Bronchial epithelial cell (primary cell): Measurements from ENCODE around the gene TK1. TPM values are rescaled to one million over a fixed set of nuclear protein-coding genes. Genes with fewer than 3 reads are reported as not detected.

Experiments used
- DNase-seq: peaks from one replicate; pipeline ENCODE4 v3.0.0-alpha.2; 2010; ENCODE audit warnings: low read depth
- FAIRE-seq: peaks from 2 replicates; lab custom pipeline; 2011; peaks lifted over from hg19 to GRCh38; lab: Jason Lieb, UNC
- H3K27me3 ChIP-seq: 2 replicates; pipeline ENCODE4 v1.5.1; 2011; ENCODE audit warnings: low read length; ENCODE audit not compliant: control insufficient read depth, insufficient read depth
- H3K36me3 ChIP-seq: 2 replicates; pipeline ENCODE4 v1.5.1; 2011; ENCODE audit warnings: low read length; ENCODE audit not compliant: control insufficient read depth, insufficient read depth
- H3K4me3 ChIP-seq: 2 replicates; pipeline ENCODE4 v1.5.1; 2011; ENCODE audit warnings: mild to moderate bottlenecking, low read depth, low read length, control low read depth
- total RNA-seq: library from RNA; depleted of rRNA; stranded (reverse); fragments of >200 nt; gene quantifications from 2 replicates; pipeline ENCODE4 v1.2.1, GENCODE V29; 2014
- TF ChIP-seq, protein P1 (sequence below): IDR thresholded peaks from 2 replicates; pipeline ENCODE4 v1.5.1; 2011; ENCODE audit warnings: mild to moderate bottlenecking, moderate library complexity, low read length, control low read depth, inconsistent platforms; ENCODE audit not compliant: insufficient read depth, severe bottlenecking

TK1 gene
- total RNA-seq, 1 donor from 2014 or later, result 0.79 TPM

DNA sequence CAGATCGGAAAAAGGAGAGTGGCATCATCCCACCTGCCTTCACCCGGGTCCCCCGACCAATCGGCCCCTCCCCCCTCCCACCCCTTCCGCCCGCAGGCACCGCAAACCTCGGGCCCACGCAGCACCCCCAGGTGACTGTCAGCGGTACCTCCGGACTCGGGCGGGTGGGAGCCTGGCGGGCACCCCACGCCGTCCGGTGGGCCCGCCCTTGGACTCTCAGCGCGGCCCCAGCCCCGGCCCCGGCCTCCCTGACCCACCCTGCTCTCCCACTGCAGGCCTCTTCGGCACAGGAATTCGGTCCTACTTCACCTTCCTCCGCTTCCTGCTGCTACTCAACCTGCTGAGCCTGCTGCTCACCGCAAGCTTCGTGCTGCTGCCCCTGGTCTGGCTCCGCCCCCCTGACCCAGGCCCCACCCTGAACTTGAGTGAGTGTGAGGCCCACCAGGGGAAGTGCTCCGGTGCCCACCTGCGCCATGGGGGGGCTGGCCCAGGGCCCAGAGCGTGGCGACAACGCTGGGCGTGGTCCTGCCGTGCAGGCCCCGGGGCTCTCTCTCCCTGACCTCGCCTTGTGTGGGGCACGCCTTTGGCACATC, 54.7 kb downstream of the TK1 start:
- no peak for FAIRE-seq
- TF ChIP-seq, protein P1, sequence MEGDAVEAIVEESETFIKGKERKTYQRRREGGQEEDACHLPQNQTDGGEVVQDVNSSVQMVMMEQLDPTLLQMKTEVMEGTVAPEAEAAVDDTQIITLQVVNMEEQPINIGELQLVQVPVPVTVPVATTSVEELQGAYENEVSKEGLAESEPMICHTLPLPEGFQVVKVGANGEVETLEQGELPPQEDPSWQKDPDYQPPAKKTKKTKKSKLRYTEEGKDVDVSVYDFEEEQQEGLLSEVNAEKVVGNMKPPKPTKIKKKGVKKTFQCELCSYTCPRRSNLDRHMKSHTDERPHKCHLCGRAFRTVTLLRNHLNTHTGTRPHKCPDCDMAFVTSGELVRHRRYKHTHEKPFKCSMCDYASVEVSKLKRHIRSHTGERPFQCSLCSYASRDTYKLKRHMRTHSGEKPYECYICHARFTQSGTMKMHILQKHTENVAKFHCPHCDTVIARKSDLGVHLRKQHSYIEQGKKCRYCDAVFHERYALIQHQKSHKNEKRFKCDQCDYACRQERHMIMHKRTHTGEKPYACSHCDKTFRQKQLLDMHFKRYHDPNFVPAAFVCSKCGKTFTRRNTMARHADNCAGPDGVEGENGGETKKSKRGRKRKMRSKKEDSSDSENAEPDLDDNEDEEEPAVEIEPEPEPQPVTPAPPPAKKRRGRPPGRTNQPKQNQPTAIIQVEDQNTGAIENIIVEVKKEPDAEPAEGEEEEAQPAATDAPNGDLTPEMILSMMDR, result no peak
- no peaks in the 10 kb centered on the region for H3K27me3 ChIP-seq
- no peak for DNase-seq
- no peaks in the 10 kb centered on the region for H3K36me3 ChIP-seq
- peak overlapping the region; percentile 38 for H3K4me3 ChIP-seq

DNA sequence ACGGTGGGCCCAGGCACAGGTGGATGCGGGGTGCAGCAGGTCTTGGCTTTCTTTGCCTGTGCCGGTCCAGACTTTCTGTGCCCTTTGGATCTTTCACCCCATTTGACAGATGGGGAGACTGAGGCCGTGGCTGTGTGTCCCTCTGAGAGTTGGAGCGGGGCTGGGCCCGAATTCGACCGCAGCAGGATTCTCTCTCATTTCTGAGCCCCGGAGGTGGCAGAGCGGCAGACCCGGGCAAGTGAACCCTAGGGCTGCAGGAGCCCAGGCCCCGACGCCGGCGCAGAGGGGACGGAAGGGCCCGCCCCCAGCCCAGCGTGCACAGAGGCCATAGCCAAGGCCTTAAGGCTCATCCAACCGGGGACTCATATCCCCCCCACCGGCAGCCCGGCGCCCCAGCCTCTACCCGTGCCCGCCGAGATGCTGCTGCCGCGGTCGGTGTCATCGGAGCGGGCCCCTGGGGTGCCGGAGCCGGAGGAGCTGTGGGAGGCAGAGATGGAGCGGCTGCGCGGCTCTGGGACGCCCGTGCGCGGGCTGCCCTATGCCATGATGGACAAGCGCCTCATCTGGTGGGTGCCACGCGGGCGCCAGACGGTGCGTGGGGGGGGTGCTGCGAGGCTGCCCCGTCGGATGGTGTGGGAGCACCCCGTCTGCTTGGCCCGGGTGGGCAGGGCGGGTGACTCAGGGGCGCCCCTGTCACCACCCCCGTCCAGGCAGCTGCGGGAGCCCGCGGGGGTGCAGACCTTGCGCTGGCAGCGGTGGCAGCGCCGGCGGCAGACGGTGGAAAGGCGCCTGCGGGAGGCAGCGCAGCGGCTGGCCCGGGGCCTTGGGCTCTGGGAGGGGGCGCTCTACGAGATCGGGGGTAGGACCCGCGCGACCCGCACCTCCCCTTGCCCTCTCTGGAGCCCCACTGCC, 55.4 kb downstream of the TK1 start:
- no peaks in the 10 kb centered on the region for H3K27me3 ChIP-seq
- TF ChIP-seq, protein P1, result peak; percentile 0
- FAIRE-seq, result no peak

DNA sequence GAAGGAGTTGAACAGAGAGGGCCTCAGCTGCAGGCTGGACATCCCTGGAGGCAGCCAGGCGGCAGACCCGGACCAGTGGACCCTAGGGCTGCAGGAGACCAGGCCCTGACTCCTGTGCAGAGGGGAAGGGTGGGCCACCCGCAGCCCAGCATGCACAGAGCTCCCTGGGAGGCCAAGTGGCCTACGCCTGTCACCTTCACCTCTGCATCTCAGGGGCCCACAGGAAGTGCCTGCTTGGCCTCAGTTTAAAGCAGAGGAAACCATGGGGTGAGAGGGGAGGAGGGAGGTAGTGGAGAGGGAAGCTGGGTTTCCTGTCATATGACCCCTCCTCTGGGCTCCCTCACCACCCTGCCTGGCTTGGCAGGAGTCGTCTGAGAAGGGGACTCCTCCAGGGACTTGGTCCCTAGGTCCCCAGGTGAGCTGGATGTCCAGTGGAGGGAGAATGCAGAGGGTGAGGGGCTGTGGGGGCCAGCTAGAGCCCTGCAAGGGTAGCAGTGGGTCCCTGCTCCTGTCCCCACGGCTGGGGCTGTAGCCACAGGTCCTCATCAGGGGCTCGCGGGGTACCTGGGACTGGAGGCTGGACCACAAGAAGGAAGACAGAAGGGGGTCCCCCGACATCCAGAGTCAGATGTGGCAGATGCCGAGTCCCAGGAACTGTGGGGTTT, 56.3 kb downstream of the TK1 start, which contains the start of gene TMC8:
Gene TMC8 (plus strand): TSS at position 335 of the 665 bp plus-strand sequence. CDS start 818 bp downstream, outside the sequence.
- peaks cover 2% of the 10 kb centered on the region for H3K36me3 ChIP-seq
- DNase-seq (no peak), FAIRE-seq (no peak)
- TF ChIP-seq, protein P1, result no peak
- peak within 1 kb of the TSS; percentile 38 for H3K4me3 ChIP-seq
- H3K27me3 ChIP-seq, result no peaks in the 10 kb centered on the region

More for the DNA sequence above, 55.4 kb downstream of the TK1 start:
- Histone ChIP-seq H3K4me3 (peak overlapping the region; percentile 38), H3K36me3 (no peaks in the 10 kb centered on the region)
- DNase-seq, result no peak

DNA sequence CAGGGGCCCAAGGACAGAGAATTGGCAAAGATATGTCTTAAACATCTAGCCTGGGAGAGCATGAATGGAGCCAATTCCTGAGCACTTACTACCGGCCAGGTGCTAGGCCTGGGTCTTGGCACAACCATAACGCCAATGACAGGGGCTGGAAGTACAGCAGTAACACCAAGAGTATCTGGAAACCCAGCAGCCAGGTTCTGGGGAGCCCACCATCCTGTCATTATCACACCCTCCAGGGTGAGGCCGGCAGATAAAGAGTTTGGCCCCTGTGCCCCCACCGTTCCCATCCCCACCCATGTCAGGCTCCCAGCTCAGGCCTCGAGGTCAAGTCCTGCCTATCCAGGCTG, 56.8 kb downstream of the TK1 start:
- DNase-seq (no peak), FAIRE-seq (no peak)
- Histone ChIP-seq H3K4me3 (no peak overlapping the region), H3K27me3 (no peaks in the 10 kb centered on the region), H3K36me3 (peaks cover 4% of the 10 kb centered on the region)
- TF ChIP-seq, protein P1, result no peak

DNA sequence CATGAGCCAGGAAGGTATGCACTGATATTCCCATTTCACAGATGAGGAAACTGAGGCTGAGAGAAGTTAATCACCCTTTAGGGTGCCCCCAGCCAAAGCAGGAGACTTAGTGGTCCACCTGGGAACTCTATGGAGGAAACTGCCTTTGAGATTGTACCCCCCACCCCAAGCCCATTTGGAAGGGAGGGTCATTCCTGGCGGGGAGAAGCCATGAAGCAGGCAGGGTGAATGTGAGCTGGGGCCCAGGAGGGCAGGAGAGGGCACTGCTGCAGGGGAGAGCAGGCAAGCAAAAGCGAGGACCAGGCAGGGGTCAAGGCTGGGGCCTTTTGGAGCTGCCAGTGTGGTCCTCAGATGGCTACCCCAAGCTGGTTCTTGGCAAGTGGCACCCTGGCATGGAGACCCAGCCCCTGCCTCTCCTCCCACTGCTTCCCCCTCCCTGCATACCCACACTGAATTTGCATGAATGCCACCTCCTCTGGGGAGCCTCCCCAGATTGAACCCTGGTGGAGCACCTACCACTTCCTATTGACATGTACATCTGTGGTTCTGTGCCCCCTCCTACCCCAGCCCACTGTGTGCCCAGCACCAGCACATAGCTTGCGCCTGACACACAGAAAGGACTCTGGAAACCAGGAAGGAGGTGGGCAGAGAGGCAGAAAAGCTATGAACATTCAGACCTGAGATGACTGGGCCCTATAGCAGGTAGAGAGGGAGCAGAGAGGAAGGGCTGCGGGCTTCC, 57.3 kb downstream of the TK1 start:
- Histone ChIP-seq H3K36me3 (peaks cover 6% of the 10 kb centered on the region), H3K4me3 (no peak overlapping the region), H3K27me3 (no peaks in the 10 kb centered on the region)
- FAIRE-seq (no peak), DNase-seq (no peak)
- TF ChIP-seq, protein P1, result no peak
